ENCODE measurements around the gene ELAPOR2.

DNA sequence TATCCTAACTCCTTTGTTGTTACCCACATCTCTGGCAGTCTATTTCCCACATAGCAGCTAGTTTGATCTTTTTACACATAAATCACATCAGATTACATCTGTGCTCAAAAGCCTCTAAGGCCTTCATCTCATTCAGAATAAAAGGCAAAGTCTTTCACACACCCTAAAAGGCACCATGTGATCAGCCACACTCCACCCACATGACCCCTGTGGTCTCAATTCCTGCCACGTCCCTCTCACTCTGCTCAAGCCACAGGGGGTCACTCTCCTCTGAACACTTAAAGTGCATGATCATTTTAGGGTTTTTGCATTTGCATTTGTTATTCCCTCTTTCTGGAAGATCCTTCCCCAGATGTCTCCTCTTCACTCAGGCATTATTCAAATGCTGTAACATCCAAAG lies 30.8 kb downstream of the ELAPOR2 start:
- TF ChIP-seq POLR2A (IDR thresholded peaks at IDR 0.05; ENCODE audit: low read depth, low read length) (no peak), POLR2AphosphoS5 (IDR thresholded peaks at IDR 0.05; ENCODE audit: low read depth, low read length) (no peak), TAF1 (IDR thresholded peaks at IDR 0.05; ENCODE audit: low read depth, low read length) (no peak), SPI1 (IDR thresholded peaks at IDR 0.05; ENCODE audit: low read depth, low read length) (no peak), POU2F2 (IDR thresholded peaks at IDR 0.05; ENCODE audit: low read depth, low read length) (no peak), PAX5 (IDR thresholded peaks at IDR 0.05; ENCODE audit: insufficient read depth, low read length, severe bottlenecking) (no peak)
